C4-2B (cell line): ENCODE results near the gene DLX2.

Experiments used
- ZFX ChIP-seq: fragments of 450-650 bp; IDR thresholded peaks from 2 replicates; pipeline ENCODE4 v1.6.1; 2017
- TF ChIP-seq, protein P1 (sequence below): fragments of 450-650 bp; conservative IDR thresholded peaks from 2 replicates; pipeline ENCODE4 v1.5.1; 2017; ENCODE audit warnings: mild to moderate bottlenecking

DNA sequence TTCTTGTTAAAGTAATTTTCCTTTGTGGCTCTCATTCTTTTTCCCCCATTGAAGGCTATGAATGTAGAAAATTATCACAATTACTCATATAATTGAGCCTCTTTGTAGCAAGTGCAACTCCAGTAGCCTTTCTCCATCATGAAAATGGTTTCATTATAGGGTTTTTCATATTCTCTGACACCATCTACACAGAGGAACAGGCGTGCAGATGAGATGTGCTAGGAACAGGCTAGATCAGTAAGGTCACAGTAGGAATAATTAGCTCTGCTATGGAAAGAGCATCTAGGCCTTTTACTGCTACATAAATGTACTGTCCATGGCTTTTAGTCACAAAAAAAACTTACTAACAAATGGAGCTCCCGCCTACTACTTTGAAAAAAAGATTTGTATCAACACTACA lies 30.0 kb downstream of the DLX2 start:
- TF ChIP-seq, protein P1, sequence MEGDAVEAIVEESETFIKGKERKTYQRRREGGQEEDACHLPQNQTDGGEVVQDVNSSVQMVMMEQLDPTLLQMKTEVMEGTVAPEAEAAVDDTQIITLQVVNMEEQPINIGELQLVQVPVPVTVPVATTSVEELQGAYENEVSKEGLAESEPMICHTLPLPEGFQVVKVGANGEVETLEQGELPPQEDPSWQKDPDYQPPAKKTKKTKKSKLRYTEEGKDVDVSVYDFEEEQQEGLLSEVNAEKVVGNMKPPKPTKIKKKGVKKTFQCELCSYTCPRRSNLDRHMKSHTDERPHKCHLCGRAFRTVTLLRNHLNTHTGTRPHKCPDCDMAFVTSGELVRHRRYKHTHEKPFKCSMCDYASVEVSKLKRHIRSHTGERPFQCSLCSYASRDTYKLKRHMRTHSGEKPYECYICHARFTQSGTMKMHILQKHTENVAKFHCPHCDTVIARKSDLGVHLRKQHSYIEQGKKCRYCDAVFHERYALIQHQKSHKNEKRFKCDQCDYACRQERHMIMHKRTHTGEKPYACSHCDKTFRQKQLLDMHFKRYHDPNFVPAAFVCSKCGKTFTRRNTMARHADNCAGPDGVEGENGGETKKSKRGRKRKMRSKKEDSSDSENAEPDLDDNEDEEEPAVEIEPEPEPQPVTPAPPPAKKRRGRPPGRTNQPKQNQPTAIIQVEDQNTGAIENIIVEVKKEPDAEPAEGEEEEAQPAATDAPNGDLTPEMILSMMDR = no peak
- no peak for TF ChIP-seq ZFX
